ENCODE measurements around the gene CFAP74.

- TF ChIP-seq CTCF (IDR thresholded peaks at IDR 0.05), result no peak
- no peak for TF ChIP-seq POLR2A (IDR thresholded peaks at IDR 0.05)
These were observed 114.4 kb downstream of the CFAP74 start for GRCh38 chr1:1889090-1889750.

Measured in thyroid gland (tissue), 4 donors.